ENCODE measurements around the gene PTCHD1.

The PTCHD1 gene

GRCh38 chrX:23334848-23335599 is at the start of gene PTCHD1:
TSS of gene PTCHD1 (plus strand) at chrX:23334849. CDS start at chrX:23334876, 27 bp downstream.
- DNase-seq: no peak

- DNase-seq: no peak
Observed at GRCh38 chrX:23286731-23287130, 47.9 kb upstream of the PTCHD1 start.

GRCh38 chrX:23287191-23287725 is 47.4 kb upstream of the PTCHD1 start:
- DNase-seq: no peak

- no peak for DNase-seq
Observed at GRCh38 chrX:23292354-23292987, 42.2 kb upstream of the PTCHD1 start.

- no peak for DNase-seq
Observed at GRCh38 chrX:23292988-23293651, 41.5 kb upstream of the PTCHD1 start.

GRCh38 chrX:23304881-23305280 is 29.8 kb upstream of the PTCHD1 start:
- no peak for DNase-seq

- DNase-seq: no peak
Observed at GRCh38 chrX:23311731-23312130, 22.9 kb upstream of the PTCHD1 start.

GRCh38 chrX:23312136-23312535 is 22.5 kb upstream of the PTCHD1 start:
- DNase-seq: no peak

- no peak for DNase-seq
Observed at GRCh38 chrX:23317799-23318724, 16.6 kb upstream of the PTCHD1 start.

- no peak for DNase-seq
Observed at GRCh38 chrX:23327104-23327503, 7.5 kb upstream of the PTCHD1 start.

- DNase-seq: no peak
Observed at GRCh38 chrX:23331701-23332100, 2.9 kb upstream of the PTCHD1 start.

- DNase-seq: no peak
Observed at GRCh38 chrX:23332101-23332887, 2.4 kb upstream of the PTCHD1 start.

GRCh38 chrX:23332888-23333821 is 1.5 kb upstream of the PTCHD1 start:
- no peak for DNase-seq

- DNase-seq: no peak
Observed at GRCh38 chrX:23333842-23334520, 668 bp upstream of the PTCHD1 start.

GRCh38 chrX:23334521-23334847 is 165 bp upstream of the PTCHD1 start:
- no peak for DNase-seq

GRCh38 chrX:23338334-23338733 is 3.7 kb downstream of the PTCHD1 start:
- no peak for DNase-seq

GRCh38 chrX:23341452-23341851 is 6.8 kb downstream of the PTCHD1 start:
- no peak for DNase-seq

GRCh38 chrX:23344238-23344903 is 9.7 kb downstream of the PTCHD1 start:
- no peak for DNase-seq

- no peak for DNase-seq
Observed at GRCh38 chrX:23344904-23345271, 10.2 kb downstream of the PTCHD1 start.

GRCh38 chrX:23356189-23356588 is 21.5 kb downstream of the PTCHD1 start:
- no peak for DNase-seq

All from NCI-H1930 (cell line).